ENCODE data around the gene ELOVL5.

- TF ChIP-seq YY1 (IDR thresholded peaks at IDR 0.05; ENCODE audit: insufficient read depth, insufficient read length) (no peak), ZNF274 (IDR thresholded peaks at IDR 0.05; ENCODE audit: low read depth, low read length) (no peak), SUZ12 (IDR thresholded peaks at IDR 0.05; ENCODE audit: extremely low read depth, insufficient read depth, insufficient read length) (no peak)
Observed at GRCh38 chr6:53246924-53247323, 101.8 kb downstream of the ELOVL5 start.
